ENCODE results near the gene ZSWIM3.

The ZSWIM3 gene

GRCh38 chr20:45880988-45881788 lies 23.8 kb downstream of the ZSWIM3 start, which contains the start of gene ZSWIM1:
TSS of gene ZSWIM1 (plus strand) at chr20:45881227. CDS start at chr20:45882593, 1,366 bp downstream.
- TF ChIP-seq CTCF (IDR thresholded peaks at IDR 0.05; ENCODE audit: insufficient read depth, low read length, missing control alignments), result no peak
- POLR2A ChIA-PET, result interaction anchor here (0.6 to 1.7 kb wide), 14 partner anchors 9 to 461 kb away, joined by 3 to 21 read pairs (median 3); partner anchors contain the start of genes ACOT8, CTSA, NEURL2 and PCIF1
- peak within 1 kb of the TSS; percentile 82 for H3K4me3 ChIP-seq (ENCODE audit: low read depth, low read length)
- DNase-seq (ENCODE audit: low read depth, low spot score), result peak; percentile 94
- CTCF ChIA-PET, result interaction anchor here (0.9 to 3.4 kb wide), 5 partner anchors 10 to 89 kb away, joined by 3 to 50 read pairs (median 6); partner anchors contain the start of genes CTSA and NEURL2

- POLR2A ChIA-PET, result interaction anchor here (1.2 kb wide), 1 partner anchor 25 kb away, joined by 3 read pairs; no protein-coding TSS in a partner anchor
- TF ChIP-seq CTCF (IDR thresholded peaks at IDR 0.05; ENCODE audit: insufficient read depth, low read length, missing control alignments), result no peak
- no peak overlapping the region for H3K4me3 ChIP-seq (ENCODE audit: low read depth, low read length)
Measured at GRCh38 chr20:45882469-45883099, 25.2 kb downstream of the ZSWIM3 start.

GRCh38 chr20:45883100-45883469 lies 25.7 kb downstream of the ZSWIM3 start:
- H3K4me3 ChIP-seq (ENCODE audit: low read depth, low read length), result no peak overlapping the region
- ChIA-PET POLR2A (no interaction called here), CTCF (interaction anchor here (3.4 kb wide), 1 partner anchor 87 kb away, joined by 18 read pairs; no protein-coding TSS in a partner anchor)
- DNase-seq (ENCODE audit: low read depth, low spot score), result no peak
- TF ChIP-seq CTCF (IDR thresholded peaks at IDR 0.05; ENCODE audit: insufficient read depth, low read length, missing control alignments), result no peak

More at GRCh38 chr20:45882469-45883099, 25.2 kb downstream of the ZSWIM3 start:
- no peak for DNase-seq (ENCODE audit: low read depth, low spot score)
- CTCF ChIA-PET, result interaction anchor here (0.9 to 3.4 kb wide), 4 partner anchors 8 to 87 kb away, joined by 3 to 50 read pairs (median 10); partner anchors contain the start of genes CTSA and NEURL2

- TF ChIP-seq CTCF (IDR thresholded peaks at IDR 0.05; ENCODE audit: insufficient read depth, low read length, missing control alignments), result no peak
- ChIA-PET POLR2A (no interaction called here), CTCF (interaction anchor here (1.0 to 1.1 kb wide), 2 partner anchors 47 to 88 kb away, joined by 3 read pairs; no protein-coding TSS in a partner anchor)
- H3K4me3 ChIP-seq (ENCODE audit: low read depth, low read length), result no peak overlapping the region
- no peak for DNase-seq (ENCODE audit: low read depth, low spot score)
Measured at GRCh38 chr20:45886590-45887345, 29.4 kb downstream of the ZSWIM3 start.

- CTCF ChIA-PET, result interaction anchor here (5.3 kb wide), 1 partner anchor 82 kb away, joined by 43 read pairs; no protein-coding TSS in a partner anchor
- DNase-seq (ENCODE audit: low read depth, low spot score), result no peak
- no peak for TF ChIP-seq CTCF (IDR thresholded peaks at IDR 0.05; ENCODE audit: insufficient read depth, low read length, missing control alignments)
- POLR2A ChIA-PET, result no interaction called here
- H3K4me3 ChIP-seq (ENCODE audit: low read depth, low read length), result no peak within 1 kb of the TSS
Measured at GRCh38 chr20:45887346-45887715, 29.9 kb downstream of the ZSWIM3 start, which contains the start of gene SPATA25. TSS of gene SPATA25 (minus strand) at chr20:45887622. CDS start at chr20:45887590, 32 bp downstream.

All from AG04449 (cell line).